GM12878 (cell line): ENCODE data around the gene SPR. TPM values are rescaled to one million over a fixed set of nuclear protein-coding genes. Genes with fewer than 3 reads are reported as not detected.
"Not testable (repeated sequence)": the region's sequence is repeated elsewhere in the genome, so short reads cannot be mapped to it uniquely, and the experiment has no call there.

Experiments used
- ATAC-seq: fragments of 200-7000 bp; cut with Tn5 transposase; 3 replicates; pipeline ENCODE4 v1.9.1; 2020; ENCODE audit warnings: mild to moderate bottlenecking, moderate library complexity
- BruUV-seq: library from RNA; stranded (reverse); fragments of 400-500 nt; replicated peaks from 2 replicates; lab custom pipeline; 2021; lab: Mats Ljungman, UMichigan
- CTCF ChIA-PET: fragments of 300-600 bp; sonication (Branson Sonifier 250); formaldehyde crosslinking; extraction: SDS; loops from one replicate; lab custom pipeline; 2021; ENCODE audit warnings: inconsistent platforms; lab: Yijun Ruan, JAX
- POLR2A ChIA-PET: fragments of 350-600 bp; formaldehyde crosslinking; extraction: SDS; loops from one replicate; lab custom pipeline; 2021; ENCODE audit warnings: inconsistent platforms; lab: Charles Lee
- RAD21 ChIA-PET: fragments of 300-600 bp; sonication (Branson Sonifier 250); formaldehyde crosslinking; loops from one replicate; lab custom pipeline; 2023; ENCODE audit warnings: antibody characterized with exemption; ENCODE audit not compliant: unreplicated experiment; lab: Charles Lee
- SMC1A ChIA-PET: fragments of 300-600 bp; sonication (Branson Sonifier 250); formaldehyde crosslinking; loops from one replicate; lab custom pipeline; 2023; ENCODE audit not compliant: unreplicated experiment, uncharacterized antibody; lab: Charles Lee
- DNase-seq: peaks from one replicate; pipeline ENCODE4 v3.0.0-alpha.2; 2011; ENCODE audit warnings: low read depth, low spot score
- FAIRE-seq: peaks from 3 replicates; lab custom pipeline; 2011; peaks lifted over from hg19 to GRCh38; lab: Jason Lieb, UNC
- H2AFZ ChIP-seq: 2 replicates; pipeline ENCODE4 v1.6.0; 2011; ENCODE audit warnings: low read depth, low read length, control low read depth; ENCODE audit not compliant: control insufficient read depth
- H3K27ac ChIP-seq: 2 replicates; pipeline ENCODE4 v1.5.1; 2011; ENCODE audit warnings: control low read depth; ENCODE audit not compliant: control insufficient read depth, insufficient read depth
- H3K27me3 ChIP-seq, 2 experiments: replicated peaks in 1 of 2; 2 replicates each; pipeline versions ENCODE4 v1.6.0 to v1.6.1; 2011; ENCODE audit warnings: low read length in 1 of 2; ENCODE audit not compliant: control insufficient read depth in 2 of 2, insufficient read depth in 2 of 2
- H3K36me3 ChIP-seq, 2 experiments: 2 replicates each; pipeline ENCODE4 v1.5.1; 2011; ENCODE audit warnings: low read length in 1 of 2; ENCODE audit not compliant: control insufficient read depth in 2 of 2, insufficient read depth in 2 of 2
- H3K4me1 ChIP-seq: 2 replicates; pipeline ENCODE4 v1.6.1; 2011; ENCODE audit warnings: mild to moderate bottlenecking, low read length, moderate library complexity, mixed read lengths; ENCODE audit not compliant: control insufficient read depth, insufficient read depth
- H3K4me2 ChIP-seq: 2 replicates; pipeline ENCODE4 v1.6.0; 2011; ENCODE audit warnings: control low read depth; ENCODE audit not compliant: control insufficient read depth, insufficient read depth
- H3K4me3 ChIP-seq: fragments of 200-600 bp; sonication (generic); 2 replicates; pipeline ENCODE4 v1.5.1; 2016
- H3K79me2 ChIP-seq: 2 replicates; pipeline ENCODE4 v1.6.0; 2011; ENCODE audit warnings: low read length; ENCODE audit not compliant: control insufficient read depth, insufficient read depth
- H3K9ac ChIP-seq: 2 replicates; pipeline ENCODE4 v1.8.0; 2011; ENCODE audit warnings: low read length, control low read depth, mixed read lengths; ENCODE audit not compliant: control insufficient read depth, insufficient read depth
- H3K9me3 ChIP-seq: replicated peaks from 3 replicates; pipeline ENCODE4 v1.5.1; 2011; ENCODE audit warnings: mild to moderate bottlenecking, low read length; ENCODE audit not compliant: control insufficient read depth, insufficient read depth
- H4K20me1 ChIP-seq: 2 replicates; pipeline ENCODE4 v1.6.0; 2011; ENCODE audit not compliant: control insufficient read depth, insufficient read depth
- GABPA ChIP-seq: IDR thresholded peaks from 2 replicates; pipeline ENCODE4 v1.6.1; 2014; ENCODE audit warnings: antibody characterized with exemption, low read depth, mild to moderate bottlenecking, inconsistent platforms
- POU2F2 ChIP-seq: IDR thresholded peaks from 3 replicates; pipeline ENCODE4 v1.6.1; 2011; ENCODE audit warnings: low read depth, mild to moderate bottlenecking, low read length, borderline replicate concordance
- WGBS: methylation state at CpG from one replicate; pipeline ENCODE4 v1.1.6; 2016; ENCODE audit warnings: low lambda C conversion rate; ENCODE audit not compliant: insufficient replicate concordance, insufficient coverage; ENCODE audit errors: missing lambda C conversion rate; 5-methylcytosine and 5-hydroxymethylcytosine counted together
- in situ Hi-C: fragments of 300-500 bp; cut with MboI; formaldehyde crosslinking; loops from 9 replicates; pipeline ENCODE4 v1.14.3; 2018; ENCODE audit warnings: mixed read lengths
- intact Hi-C: fragments of 100-400 bp; cut with micrococcal nuclease; formaldehyde crosslinking; loops from one replicate; pipeline ENCODE4 v1.14.2; 2022; ENCODE audit not compliant: unreplicated experiment
- polyA plus RNA-seq, 11 experiments: library from polyadenylated mRNA; depleted of rRNA in 4 of 11; unstranded in 6 of 11; stranded (reverse) in 5 of 11; fragments of >200 nt; fragmentation: Nextera tagmentation in 4 of 11; fragmentation: Illumina TruSeq in 1 of 11; extraction: Ambion mirVana in 4 of 11; extraction: Trizol in 1 of 11; gene quantifications; 1 replicate in 1 of 11; 2 replicates in 10 of 11; pipeline versions ENCODE4 v1.2.1 to v1.2.3, GENCODE V29; 2011 to 2016; ENCODE audit warnings: inconsistent platforms in 2 of 11, missing spikeins in 2 of 11, low read depth in 1 of 11
- total RNA-seq, 4 experiments: library from RNA; depleted of rRNA in 3 of 4; stranded (reverse); fragments of >200 nt in 3 of 4; fragmentation: Illumina TruSeq in 1 of 4; extraction: Trizol in 1 of 4; gene quantifications; 2 replicates each; pipeline versions ENCODE4 v1.2.1 to v1.2.3, GENCODE V29; 2013 to 2021
- TF ChIP-seq, protein P1 (sequence below): IDR thresholded peaks from 2 replicates; pipeline ENCODE4 v1.6.1; 2012; ENCODE audit warnings: mild to moderate bottlenecking, low read depth, low read length

SPR gene
- total and polyA plus RNA-seq, 10 of the 15 experiments (the other 5 are each of a cell fraction or from before 2014, with no cell fraction given), result 0.68 to 7.8 (median 2.5) TPM

DNA sequence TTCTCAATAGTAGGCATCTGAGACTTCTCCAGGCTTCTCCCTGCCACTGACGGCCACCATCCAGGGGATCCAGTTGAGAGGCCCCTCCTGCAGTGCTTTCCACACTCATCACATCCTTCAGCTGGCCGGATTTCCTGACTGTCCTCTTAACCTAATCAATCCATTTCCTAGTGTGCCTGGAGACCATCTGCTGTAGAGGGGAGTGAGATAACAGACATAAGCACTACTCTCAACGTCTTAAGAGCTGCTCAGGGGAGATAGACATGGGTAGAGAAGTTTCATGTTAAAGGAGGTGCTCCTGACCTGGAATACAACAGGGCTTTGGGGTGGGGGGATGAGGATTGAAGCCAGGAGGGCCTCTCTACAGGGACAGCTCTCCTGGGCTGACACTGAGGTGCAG lies 14.2 kb downstream of the SPR start:
- DNase-seq, result no peak
- intact Hi-C loops, result no loop called here
- 0% methylated on average over 3 of the region's 3 CpGs for WGBS

DNA sequence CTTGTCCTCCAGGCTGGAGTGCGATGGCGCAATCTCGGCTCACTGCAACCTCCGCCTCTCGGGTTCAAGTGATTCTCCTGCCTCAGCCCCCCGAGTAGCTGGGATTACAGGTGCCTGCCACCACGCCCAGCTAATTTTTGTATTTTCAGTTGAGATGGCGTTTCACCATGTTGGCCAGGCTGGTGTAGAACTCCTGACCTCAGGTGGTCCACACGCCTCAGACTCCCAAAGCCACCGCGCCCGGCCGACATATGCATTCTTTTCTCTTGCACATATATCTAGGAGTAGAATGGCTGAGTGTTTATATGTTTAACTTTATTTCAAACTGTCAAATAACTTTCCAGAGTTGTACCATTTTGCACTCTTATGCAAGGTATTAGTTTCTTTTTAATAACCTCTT lies 20.2 kb downstream of the SPR start:
- RAD21 ChIA-PET, FAIRE-seq, BruUV-seq, H3K27ac ChIP-seq, H3K9me3 ChIP-seq, H2AFZ ChIP-seq, in situ Hi-C loops, H3K4me2 ChIP-seq, H3K4me1 ChIP-seq, DNase-seq, intact Hi-C loops, H3K36me3 ChIP-seq, H3K9ac ChIP-seq, H3K79me2 ChIP-seq, H3K4me3 ChIP-seq, POLR2A ChIA-PET, ATAC-seq, H4K20me1 ChIP-seq, H3K27me3 ChIP-seq: not testable (repeated sequence)
- ChIA-PET CTCF (interaction anchor here (7.4 kb wide), 1 partner anchor 14 kb away, joined by 57 read pairs; no protein-coding TSS in a partner anchor), SMC1A (interaction anchor here (1.1 kb wide), 1 partner anchor 66 kb away, joined by 4 read pairs; no protein-coding TSS in a partner anchor)
- 62% methylated on average over 13 of the region's 13 CpGs for WGBS

More for the DNA sequence above, 14.2 kb downstream of the SPR start:
- H3K36me3 ChIP-seq, result no peaks in the 10 kb centered on the region
- no peak overlapping the region for H3K27ac ChIP-seq
- ChIA-PET SMC1A (interaction anchor here (1.2 to 2.6 kb wide), 2 partner anchors 8 to 13 kb away, joined by 3 to 14 read pairs; no protein-coding TSS in a partner anchor), CTCF (interaction anchor here (2.4 to 2.8 kb wide), 2 partner anchors 9 to 73 kb away, joined by 11 to 21 read pairs; no protein-coding TSS in a partner anchor), RAD21 (interaction anchor here (0.7 kb wide), 1 partner anchor 27 kb away, joined by 3 read pairs; no protein-coding TSS in a partner anchor), POLR2A (no interaction called here)
- H3K4me1 ChIP-seq, result no peaks in the 10 kb centered on the region
- BruUV-seq, result no TSS peak
- no peak for ATAC-seq
- in situ Hi-C loops, result no loop called here
- H3K9ac ChIP-seq, result no peak overlapping the region
- TF ChIP-seq GABPA (no peak), POU2F2 (no peak)
- TF ChIP-seq, protein P1, sequence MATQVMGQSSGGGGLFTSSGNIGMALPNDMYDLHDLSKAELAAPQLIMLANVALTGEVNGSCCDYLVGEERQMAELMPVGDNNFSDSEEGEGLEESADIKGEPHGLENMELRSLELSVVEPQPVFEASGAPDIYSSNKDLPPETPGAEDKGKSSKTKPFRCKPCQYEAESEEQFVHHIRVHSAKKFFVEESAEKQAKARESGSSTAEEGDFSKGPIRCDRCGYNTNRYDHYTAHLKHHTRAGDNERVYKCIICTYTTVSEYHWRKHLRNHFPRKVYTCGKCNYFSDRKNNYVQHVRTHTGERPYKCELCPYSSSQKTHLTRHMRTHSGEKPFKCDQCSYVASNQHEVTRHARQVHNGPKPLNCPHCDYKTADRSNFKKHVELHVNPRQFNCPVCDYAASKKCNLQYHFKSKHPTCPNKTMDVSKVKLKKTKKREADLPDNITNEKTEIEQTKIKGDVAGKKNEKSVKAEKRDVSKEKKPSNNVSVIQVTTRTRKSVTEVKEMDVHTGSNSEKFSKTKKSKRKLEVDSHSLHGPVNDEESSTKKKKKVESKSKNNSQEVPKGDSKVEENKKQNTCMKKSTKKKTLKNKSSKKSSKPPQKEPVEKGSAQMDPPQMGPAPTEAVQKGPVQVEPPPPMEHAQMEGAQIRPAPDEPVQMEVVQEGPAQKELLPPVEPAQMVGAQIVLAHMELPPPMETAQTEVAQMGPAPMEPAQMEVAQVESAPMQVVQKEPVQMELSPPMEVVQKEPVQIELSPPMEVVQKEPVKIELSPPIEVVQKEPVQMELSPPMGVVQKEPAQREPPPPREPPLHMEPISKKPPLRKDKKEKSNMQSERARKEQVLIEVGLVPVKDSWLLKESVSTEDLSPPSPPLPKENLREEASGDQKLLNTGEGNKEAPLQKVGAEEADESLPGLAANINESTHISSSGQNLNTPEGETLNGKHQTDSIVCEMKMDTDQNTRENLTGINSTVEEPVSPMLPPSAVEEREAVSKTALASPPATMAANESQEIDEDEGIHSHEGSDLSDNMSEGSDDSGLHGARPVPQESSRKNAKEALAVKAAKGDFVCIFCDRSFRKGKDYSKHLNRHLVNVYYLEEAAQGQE, result no peak
- H3K79me2 ChIP-seq, result no peaks in the 10 kb centered on the region
- H2AFZ ChIP-seq, result no peak overlapping the region
- no peak overlapping the region for H3K4me2 ChIP-seq
- no peaks in the 10 kb centered on the region for H3K9me3 ChIP-seq
- H3K27me3 ChIP-seq, result no peaks in the 10 kb centered on the region; a peak in 1 of 4 replicates
- FAIRE-seq, result no peak
- no peak overlapping the region for H3K4me3 ChIP-seq
- H4K20me1 ChIP-seq, result no peaks in the 10 kb centered on the region
